NOMO-1 treated with DMSO at 0.1 percent for 48 hours (cell line): ENCODE data around the gene LYSMD3.

Experiments
- DNase-seq: peaks from one replicate; lab custom pipeline; 2025; ENCODE audit not compliant: unreplicated experiment; lab: John Stamatoyannopoulos, UW

The LYSMD3 gene

DNA sequence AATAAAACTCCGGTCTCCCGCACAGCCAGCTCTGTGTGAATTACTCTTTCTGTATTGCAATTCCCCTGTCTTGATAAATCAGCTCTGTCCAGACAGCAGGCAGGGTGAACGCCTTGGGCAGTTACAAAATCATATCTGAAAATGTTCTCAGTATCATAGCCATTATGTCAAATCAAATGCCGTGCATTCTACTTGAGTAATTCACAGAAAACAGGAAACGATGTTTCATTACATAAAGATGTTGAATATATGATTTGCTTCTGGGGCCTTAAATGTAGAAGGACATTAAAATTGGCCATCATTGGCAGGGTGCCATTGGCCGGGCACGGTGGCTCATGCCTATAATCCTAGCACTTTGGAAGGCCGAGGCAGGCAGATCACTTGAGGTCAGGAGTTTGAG lies 46.2 kb downstream of the LYSMD3 start:
- no peak for DNase-seq

DNA sequence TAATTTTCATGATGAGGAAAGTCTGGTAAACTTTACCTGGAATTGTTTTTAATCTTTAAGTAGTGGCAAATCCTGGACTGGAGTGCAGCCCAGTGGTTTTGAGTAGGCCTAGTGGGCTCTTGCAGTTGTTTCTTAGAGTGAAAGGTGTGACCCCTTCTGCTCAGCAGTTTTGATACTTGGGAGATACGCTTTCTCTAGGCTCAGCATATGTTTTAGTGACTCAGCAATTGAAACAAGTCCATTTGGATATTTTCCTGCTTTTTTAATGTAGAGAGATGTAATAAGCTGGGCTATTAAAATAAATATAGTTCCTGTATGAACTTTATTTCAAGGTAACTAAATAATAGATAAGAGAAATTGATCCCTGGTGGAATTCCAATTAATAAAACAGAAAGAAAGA lies 48.7 kb downstream of the LYSMD3 start:
- no peak for DNase-seq

DNA sequence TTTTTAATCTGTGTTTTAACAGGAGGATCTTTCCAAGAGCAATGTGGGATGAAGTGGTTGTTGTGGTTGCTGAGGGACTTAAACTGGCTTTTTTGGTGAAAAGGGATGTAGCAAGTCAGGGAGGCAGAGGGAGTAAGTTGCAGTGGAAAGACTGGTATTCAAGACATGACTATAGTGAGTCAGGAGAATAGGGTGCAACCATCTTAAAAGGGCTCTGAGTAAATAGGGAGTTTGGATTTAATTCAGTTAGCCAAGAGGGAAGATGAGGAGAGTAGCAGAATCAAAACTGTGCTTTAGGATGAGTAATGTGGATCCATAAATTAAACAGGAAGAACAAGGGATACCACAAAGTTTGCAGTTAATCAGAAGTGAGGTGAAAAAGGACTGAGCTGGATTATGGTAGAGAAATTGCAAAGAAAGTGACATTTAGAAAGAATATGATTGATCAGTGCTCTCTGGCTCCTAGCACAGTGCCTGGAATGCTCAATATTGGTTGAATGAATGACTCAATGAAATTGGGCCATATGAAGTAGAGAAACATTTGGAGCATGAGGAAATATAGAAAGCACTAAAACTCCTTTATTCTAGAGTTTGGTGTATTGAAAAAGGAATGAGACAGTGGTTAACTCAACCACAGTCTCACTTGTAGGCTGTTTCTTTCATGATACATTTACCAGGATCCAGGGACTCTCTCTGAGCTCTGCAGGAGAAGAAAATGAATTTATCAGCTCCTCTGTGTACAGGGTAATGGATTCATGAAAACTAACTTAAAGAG lies 49.6 kb downstream of the LYSMD3 start:
- no peak for DNase-seq

DNA sequence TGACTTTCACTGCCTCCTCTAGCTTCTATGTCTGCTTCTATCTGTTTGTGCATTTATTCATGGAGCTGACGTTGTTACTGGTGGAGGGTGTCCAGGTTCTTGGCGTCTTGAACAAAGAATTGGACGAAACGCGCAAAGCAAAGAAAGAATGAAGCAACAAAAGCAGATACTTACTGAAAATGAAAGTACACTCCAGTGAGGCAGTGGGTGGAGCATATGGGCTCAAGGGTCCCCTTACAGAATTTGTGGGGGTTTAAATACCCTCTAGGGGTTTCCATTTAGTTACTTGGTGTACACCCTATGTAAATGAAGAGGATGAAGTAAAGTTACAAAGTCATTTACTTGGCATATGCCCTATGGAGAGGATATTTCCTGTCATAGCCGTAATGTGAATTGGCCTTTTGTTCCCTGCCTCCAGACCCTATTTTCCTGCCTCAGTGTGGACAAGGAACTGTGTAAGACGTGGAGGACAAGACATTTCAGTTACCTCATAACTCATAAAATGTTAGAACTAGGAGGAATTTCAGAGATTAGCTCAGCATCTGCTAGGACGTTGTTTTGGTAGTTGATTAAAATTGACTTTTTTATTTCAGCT lies 51.7 kb downstream of the LYSMD3 start:
- DNase-seq = no peak

DNA sequence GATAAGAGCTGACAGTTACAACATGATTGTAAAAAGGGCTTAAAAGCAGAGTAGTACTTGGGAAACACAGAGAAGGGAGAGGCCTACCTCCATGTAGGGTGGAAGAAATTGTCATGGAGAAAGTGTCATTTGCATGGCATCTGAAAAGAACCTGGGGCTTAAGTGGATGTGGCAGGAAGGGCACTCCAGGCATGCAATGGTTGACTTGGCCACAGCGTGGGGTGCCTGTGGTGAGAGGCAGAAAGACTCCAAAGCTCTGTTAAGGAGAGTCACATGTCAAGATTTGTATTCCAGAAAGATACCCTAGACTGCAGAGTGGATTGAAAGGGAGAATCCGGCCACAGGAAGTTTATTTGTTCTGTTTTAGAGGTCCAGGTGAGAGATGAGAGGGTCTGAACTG lies 52.3 kb downstream of the LYSMD3 start:
- no peak for DNase-seq

DNA sequence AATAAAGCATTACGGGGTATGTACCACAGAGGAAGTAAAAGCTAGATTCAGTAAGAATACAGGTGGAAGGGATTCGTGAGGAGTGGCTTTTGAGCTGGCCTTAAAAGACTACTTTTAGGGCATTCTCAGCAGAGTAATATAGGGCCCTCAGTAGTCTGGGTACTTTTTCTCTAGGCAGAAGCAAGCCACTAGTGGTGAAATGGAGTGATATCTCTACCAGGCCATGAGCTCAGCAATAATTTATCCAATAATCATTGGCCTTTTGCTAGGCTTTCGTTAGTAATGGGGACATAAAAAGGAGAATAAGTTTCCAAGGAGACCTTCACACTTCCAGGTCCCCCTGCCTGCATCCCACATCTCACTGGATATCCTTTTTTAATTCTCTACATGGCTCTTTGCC lies 53.0 kb downstream of the LYSMD3 start:
- DNase-seq = no peak

DNA sequence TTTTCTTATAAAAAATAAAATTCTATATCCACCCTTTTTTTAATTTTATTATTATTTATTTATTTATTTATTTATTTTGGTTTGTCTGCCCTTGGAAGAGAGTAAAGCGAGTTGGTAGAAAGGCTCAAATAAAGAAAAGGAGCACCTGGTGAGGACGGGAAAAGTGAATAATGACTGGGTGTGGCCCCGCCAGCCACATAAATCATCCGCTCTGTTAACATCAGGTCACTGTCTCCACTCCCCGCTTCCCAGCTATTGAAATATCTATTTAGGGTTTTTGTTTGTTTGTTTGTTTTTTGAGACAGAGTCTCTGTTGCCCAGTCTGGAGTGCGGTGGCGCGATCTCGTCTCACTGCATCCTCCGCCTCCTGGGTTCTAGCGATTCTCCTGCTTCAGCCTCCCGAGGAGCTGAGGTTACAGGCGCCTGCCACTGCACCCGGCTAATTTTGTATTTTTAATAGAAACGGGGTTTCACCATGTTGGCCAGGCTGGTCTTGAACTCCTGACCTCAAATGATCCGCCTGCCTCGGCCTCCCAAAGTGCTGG lies 53.9 kb downstream of the LYSMD3 start:
- no peak for DNase-seq

DNA sequence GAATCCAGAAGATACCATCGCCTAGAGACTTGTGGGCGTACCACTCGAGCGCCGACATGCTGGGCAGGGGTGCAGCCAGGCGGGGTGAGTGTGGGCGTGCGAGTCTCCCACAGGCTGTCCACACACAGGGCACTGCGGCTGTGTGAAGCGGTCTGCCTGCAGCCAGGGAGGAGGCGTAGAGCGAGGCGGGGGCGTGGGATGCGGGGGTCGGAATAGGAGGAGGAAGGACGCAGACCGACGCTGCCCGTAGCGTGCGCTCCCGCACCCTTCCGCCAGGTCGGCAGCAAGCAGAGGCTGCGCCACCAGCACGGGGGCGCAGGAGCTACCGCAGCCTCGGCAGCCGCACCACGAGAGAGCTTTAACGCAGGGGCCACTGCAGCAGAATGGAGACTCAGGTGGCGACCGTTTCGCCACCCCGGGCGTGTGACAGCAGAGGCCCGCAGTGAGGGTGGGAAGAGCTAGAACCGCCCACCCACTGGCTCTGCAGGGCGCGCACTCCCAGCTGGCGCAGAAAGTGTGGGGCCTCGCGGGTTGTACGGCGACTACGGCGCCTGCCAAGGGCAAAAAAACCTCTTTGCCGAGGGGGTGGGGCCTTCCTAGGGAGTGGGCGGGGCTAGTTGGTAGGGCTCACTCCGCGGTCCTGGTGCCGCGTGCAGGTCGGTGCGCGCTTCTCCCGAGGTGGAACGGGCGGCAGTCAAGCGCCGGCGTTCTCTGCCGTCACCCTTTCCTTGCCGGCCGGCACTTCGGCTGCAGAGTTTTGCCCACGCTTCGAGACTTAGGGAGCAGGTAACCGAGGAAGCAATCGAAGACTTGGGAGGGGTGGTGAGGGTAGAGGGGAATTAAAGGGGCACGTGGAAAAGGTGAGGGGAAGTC lies 54.9 kb downstream of the LYSMD3 start, which contains the start of the genes MBLAC2 and POLR3G:
TSS of gene MBLAC2 (minus strand) at position 537 of the 873 bp plus-strand sequence. CDS start at position 58, 479 bp downstream.
TSS of gene POLR3G (plus strand) at position 630 of the 873 bp plus-strand sequence. CDS start 10,704 bp downstream, outside the sequence.
- peak; percentile 85 for DNase-seq

DNA sequence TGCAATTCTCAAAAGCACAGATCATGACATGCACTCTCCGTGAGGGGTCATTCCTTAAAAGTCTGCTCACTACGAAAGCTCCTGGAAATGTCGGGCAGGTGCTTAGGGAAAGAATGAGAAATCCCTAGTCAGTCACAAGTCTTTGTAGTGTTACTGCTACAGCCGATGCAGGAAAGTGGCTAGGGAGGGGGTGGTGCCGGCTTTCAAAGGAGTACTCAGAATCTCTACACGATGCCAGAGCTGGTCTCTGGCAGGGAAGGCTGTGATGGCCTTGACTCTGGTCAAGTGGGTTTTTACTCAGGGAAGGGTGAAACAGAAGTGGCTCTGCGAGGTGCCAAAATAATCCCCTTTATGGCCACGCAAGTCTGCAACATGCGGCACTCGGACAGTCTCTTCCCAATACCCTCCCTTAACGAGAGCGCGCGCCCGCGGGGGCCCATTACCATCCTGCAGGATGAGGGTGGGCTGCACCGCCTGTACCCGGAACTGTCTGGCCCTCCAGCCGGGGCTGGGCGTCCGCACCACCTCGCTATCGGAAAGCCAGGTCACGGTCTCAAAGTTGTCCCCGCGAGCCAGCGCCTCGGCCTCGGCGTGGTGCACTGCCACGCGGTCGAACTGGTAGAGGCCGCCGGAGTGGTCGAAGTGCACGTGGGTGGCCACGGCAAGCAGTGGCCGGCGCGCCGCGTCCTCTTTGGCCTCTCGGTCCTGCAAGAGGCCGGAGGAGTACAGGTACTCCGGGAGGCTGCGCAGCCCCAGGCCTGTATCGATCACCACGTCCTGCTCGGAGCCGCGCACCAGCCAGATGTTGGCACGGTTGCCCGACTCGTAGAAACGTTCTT lies 55.8 kb downstream of the LYSMD3 start:
- DNase-seq = peak; percentile 47

DNA sequence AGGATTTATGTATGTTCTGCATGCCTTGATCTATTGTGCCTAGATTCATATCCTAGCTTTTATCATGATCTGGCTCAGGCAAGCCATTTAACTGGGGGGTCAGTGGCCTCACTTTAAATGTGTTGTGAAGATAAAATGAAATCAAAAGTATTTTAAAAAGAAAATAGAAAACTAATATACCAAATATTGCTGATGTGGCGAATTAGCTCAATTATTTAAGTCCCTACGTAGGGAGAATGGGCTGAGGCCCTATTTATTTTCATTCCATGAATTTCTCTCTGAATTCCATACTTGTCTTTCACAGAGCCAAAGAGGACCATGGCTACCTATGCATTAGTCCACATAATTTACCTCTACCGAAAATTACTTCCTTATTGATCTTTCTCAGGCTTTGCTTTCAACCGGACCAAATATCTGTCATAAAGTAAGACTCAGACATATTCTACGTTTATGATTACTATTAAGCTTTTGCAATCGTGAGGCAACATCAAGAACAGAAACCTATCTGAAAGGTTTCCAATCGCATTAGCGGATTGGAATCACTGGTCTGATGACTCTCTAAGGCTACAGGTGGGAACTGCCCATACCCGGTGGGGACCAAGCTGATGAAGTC lies 56.5 kb downstream of the LYSMD3 start:
- DNase-seq = peak; percentile 23
